Ramos (cell line): ENCODE data around the gene COMT.

Experiments
- in situ Hi-C: fragments of 300-500 bp; cut with MboI; formaldehyde crosslinking; loops from one replicate; pipeline ENCODE4 v1.14.3; 2022; ENCODE audit warnings: low sequenced_read_pairs; ENCODE audit not compliant: unreplicated experiment

COMT gene

GRCh38 chr22:20001082-20001638 lies 59.6 kb downstream of the COMT start:
- in situ Hi-C loops = no loop called here

- in situ Hi-C loops = no loop called here
These were observed 60.6 kb downstream of the COMT start for GRCh38 chr22:20002128-20002527.

GRCh38 chr22:20002636-20003035 lies 61.1 kb downstream of the COMT start:
- in situ Hi-C loops = no loop called here

DNA sequence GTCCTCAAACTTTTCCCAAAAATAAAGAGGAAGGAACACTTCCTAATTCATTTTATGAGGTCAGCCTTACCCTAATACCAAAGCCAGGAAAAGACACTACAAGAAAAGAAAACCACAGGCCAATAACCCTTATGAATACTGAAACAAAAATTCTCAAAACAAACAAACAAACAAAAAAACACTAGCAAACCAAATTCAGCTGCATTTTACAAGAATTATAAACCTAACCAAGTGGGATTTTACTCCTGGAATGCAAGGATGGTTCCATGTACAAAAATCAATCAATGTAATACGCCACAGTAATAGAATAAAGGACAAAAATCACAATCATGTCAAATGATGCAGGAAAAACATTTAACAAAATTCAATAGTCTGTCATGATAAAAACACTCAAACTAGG lies 61.7 kb downstream of the COMT start:
- in situ Hi-C loops = no loop called here

GRCh38 chr22:20004464-20004863 lies 62.9 kb downstream of the COMT start:
- in situ Hi-C loops = no loop called here

GRCh38 chr22:20008221-20008995 lies 66.8 kb downstream of the COMT start:
- in situ Hi-C loops = no loop called here

GRCh38 chr22:20009018-20009491 lies 67.5 kb downstream of the COMT start:
- in situ Hi-C loops = no loop called here

GRCh38 chr22:20009582-20010306 lies 68.2 kb downstream of the COMT start:
- in situ Hi-C loops = no loop called here

DNA sequence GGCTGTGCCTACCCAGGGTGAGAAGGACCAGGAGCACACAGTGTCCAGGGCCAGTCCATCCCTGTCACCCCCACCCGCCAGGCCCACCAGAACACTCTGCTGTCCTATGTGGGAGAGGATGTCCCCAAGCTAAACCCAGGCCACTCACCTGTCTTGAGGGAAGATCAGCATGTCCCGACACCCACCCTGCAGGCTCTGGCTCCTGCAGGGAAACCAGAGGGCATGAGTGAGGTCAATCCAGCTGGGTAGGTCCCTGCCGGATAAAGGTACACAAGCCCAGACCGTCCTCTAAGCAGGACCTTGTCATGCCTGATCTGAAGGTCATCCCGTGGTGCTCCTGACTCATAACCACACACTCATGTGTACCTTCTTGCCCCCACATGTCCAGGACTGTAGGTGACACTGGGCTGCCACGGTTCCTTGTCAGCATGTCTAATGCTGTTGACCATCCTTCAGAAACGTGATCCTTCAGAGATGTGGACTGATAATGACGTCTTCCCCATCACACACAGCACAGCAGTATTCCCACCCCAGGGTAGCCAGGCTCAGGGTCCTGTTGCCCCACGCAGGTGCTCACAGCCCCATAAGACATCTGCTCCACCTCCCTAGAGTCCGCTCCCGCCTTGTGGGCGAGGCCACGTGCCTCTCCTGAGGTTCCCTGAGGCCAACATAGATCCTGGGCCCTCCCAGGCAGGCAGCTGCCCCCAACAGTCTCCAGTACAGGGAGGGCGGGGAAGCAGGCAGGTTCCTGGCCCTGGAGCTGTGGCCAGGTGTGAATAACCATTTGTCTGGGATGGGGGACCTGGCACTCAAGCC lies 68.9 kb downstream of the COMT start:
- in situ Hi-C loops = no loop called here

- in situ Hi-C loops = no loop called here
These were observed 69.8 kb downstream of the COMT start for GRCh38 chr22:20011123-20011992.

DNA sequence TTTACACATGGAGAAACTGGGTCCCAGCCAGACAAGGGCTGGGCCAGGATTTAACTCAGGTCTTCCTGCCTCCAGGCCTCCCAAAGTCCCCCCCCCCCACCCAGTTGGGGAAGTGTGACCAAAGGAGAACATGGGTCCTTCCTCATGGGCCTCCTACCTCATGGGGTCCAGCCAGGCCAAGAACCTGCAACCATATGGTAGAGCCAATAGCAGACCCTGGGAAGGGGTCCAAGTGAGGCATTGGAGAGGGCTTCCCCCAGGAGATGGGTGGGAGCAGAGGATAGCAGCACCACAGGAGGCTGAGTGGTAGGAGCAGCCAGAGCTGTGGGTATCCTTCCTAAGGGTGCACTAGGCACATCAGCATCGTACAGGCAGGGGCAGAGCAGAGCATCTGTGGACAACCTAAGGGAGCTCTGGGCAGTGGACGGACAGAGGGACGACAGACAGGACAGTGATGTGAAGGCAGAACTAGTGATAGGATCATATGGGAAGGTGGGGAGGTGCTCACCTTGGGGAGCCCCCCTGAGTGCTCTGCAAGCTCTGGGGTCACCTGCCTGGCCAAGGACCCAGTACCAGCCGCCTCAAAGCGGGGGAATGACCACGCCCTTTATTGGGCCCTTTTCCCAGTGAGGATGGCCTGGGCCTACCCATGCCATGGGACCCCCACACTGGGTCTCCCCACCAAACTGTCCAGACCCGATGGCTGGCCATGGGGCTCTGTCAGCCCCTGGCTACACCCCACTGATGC lies 70.6 kb downstream of the COMT start:
- in situ Hi-C loops = no loop called here

- in situ Hi-C loops = no loop called here
These were observed 71.3 kb downstream of the COMT start for GRCh38 chr22:20012741-20013331.

- in situ Hi-C loops = no loop called here
These were observed 71.9 kb downstream of the COMT start for GRCh38 chr22:20013382-20013871.

GRCh38 chr22:20014526-20015186 lies 73.1 kb downstream of the COMT start:
- in situ Hi-C loops = no loop called here

DNA sequence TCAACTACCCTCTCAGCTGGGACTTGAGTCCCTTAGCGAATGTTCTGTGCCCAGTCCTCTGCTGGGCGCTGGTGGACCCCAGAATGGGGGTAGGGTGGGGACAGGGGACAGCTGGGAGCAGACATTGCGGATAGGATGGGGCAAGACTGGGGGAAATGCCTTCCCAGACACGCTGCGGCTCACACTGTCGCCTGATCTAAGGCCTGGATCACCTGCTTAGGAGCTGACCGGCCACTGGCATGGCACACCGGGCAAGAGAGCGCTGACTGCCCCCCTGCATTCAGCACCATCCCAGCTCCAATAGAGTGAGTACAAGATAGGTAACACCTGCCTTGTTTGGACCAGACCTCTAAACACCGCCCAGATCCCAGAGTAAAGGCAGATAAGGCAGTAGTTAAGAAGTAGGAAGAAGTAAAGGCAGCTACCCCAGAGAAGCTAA lies 73.6 kb downstream of the COMT start:
- in situ Hi-C loops = no loop called here

DNA sequence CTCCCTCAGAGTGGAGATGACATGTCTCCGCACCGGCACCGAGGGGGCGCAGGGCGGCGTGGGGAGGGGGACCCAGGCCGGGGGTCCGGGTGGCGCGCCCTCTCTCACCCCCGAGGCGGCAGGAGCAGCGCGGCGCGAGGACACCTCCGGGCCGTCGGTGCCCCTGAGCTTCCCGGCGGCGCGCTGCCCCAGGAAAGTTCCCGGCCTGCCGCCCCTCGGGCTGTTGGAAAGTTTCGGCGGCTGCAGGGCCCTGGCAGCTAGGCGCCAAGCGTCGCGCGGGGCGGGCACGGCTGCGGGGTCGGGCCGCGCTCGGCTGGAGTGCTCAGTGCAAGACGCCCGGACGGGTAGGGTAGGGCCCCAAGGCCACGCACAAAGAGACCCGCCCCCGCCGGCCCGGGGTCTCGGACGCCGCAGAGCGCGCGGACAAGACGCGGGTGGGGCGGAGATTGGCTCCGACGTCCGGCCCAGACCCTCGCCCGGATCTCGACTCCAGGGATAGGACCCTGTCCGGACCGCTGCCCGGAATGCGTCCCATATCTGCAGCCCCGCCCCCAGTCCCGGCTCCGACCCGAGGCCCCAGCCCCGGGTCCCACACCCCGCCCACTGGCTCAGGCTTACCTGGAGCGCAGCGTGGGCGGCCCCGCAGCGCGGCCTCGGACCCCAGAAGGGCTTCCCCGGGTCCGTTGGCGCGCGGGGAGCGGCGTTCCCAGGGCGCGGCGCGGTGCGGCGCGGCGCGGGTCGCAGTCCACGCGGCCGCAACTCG lies 74.6 kb downstream of the COMT start:
- in situ Hi-C loops = no loop called here
